Myocyte (in vitro differentiated cells): Measurements from ENCODE around the gene ANO6. TPM values are rescaled to one million over a fixed set of nuclear protein-coding genes. Genes with fewer than 3 reads are reported as not detected.
"Not testable (repeated sequence)": the region's sequence is repeated elsewhere in the genome, so short reads cannot be mapped to it uniquely, and the experiment has no call there.

Experiments used
- DNase-seq: peaks from one replicate; pipeline ENCODE4 v3.0.0-alpha.2; 2012; ENCODE audit warnings: low read depth
- polyA plus RNA-seq: library from polyadenylated mRNA; unstranded; fragments of >200 nt; gene quantifications from one replicate; pipeline ENCODE4 v1.2.1, GENCODE V29; 2012; ENCODE audit warnings: missing spikeins
- total RNA-seq: library from RNA; depleted of rRNA; stranded (reverse); fragments of >200 nt; gene quantifications from 2 replicates; pipeline ENCODE4 v1.2.3, GENCODE V29; 2014

The ANO6 gene, protein sequence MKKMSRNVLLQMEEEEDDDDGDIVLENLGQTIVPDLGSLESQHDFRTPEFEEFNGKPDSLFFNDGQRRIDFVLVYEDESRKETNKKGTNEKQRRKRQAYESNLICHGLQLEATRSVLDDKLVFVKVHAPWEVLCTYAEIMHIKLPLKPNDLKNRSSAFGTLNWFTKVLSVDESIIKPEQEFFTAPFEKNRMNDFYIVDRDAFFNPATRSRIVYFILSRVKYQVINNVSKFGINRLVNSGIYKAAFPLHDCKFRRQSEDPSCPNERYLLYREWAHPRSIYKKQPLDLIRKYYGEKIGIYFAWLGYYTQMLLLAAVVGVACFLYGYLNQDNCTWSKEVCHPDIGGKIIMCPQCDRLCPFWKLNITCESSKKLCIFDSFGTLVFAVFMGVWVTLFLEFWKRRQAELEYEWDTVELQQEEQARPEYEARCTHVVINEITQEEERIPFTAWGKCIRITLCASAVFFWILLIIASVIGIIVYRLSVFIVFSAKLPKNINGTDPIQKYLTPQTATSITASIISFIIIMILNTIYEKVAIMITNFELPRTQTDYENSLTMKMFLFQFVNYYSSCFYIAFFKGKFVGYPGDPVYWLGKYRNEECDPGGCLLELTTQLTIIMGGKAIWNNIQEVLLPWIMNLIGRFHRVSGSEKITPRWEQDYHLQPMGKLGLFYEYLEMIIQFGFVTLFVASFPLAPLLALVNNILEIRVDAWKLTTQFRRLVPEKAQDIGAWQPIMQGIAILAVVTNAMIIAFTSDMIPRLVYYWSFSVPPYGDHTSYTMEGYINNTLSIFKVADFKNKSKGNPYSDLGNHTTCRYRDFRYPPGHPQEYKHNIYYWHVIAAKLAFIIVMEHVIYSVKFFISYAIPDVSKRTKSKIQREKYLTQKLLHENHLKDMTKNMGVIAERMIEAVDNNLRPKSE
- total RNA-seq: 89.3 and 92.2 TPM in 2 replicates
- 25.1 TPM for polyA plus RNA-seq

DNA sequence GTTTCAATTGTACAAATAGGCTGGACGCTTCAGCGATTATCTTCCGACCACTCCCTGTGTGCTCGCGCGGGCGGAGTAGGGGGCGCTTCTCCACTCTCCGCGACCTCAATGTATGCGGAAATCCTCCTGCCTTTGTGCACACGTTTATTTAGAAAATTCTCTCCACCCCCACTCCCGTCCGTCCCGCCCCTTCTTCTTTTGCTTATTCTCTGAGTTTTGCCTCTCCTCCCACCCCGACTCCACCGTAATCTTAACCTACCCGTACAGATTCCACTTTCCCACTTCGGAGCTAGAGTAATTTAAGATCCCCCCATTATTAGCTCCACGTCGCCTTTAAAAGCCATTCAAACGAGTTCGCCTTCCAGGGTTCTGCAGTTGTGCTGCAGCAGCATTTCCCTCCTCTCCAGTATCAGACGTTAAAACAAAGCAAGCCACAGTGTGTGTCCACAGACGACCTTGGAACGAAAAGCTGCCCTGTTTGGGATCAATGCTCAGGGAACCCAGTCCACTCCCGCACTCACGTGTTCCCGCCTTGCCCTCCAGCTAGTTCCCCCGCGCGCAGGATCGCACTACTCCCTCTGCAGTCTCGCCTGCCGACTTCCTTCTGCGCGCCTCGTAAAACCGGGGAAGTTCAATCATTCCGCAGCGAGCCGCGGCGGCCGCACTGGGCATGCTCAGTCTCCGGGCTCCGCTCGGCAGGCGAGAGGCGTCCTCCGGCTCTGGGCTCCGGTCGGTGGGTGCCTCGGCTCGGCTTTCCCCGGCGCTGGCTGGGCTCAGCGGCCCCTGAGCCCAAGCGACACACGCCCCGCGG, at the start of gene ANO6:
Gene ANO6, plus strand, starts transcription at position 677 of the 811 bp plus-strand sequence. CDS start 227 bp downstream, outside the sequence.
- DNase-seq: peak; percentile 93

DNA sequence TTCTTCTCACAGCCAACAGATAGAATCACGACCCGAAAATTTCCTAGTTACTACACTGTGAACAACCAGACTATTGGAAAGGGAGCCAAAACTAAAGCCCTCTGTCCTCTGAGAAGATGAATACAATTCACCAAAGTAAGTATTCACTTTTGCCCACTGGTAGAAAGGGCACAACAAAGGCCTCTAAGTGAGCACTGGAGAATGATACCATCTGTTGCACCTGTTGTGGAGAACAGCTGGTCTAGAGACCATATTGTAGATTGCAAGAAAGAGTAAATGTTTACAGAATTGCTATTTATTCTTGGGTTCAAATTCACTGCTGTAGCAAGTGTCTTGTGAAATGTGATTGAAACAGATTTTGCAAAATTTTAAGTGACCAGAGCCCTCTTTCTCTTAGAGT, 46.9 kb upstream of the ANO6 start:
- peak; percentile 87 for DNase-seq

DNA sequence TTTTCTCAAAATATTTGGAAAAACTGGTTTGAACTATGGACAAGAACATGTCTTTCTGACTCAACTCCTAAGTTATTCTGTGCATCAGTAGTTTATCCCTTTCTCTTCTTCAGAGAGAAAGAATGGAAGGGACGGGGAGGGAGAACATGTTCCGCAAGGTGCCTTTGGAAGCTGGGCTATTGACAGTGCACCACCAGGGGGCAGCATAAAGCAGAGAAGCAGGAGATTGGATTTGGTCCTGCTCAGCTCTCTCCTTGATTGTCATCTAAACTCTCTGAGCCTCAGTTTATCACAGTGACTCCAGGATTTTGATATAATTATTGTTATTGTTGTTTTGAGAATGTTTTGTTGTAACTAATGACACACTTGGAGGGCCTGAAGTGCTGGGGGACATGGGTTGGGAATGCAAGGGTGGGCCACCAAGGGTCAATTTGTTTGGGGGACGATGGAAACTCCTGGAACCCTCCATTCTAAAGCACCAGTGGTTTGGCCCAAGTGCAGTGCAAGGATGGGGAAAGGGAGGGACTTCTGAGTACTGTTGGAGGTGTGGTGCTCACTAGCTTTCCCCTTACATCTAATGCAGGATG, 45.3 kb upstream of the ANO6 start:
- DNase-seq: peak; percentile 82

DNA sequence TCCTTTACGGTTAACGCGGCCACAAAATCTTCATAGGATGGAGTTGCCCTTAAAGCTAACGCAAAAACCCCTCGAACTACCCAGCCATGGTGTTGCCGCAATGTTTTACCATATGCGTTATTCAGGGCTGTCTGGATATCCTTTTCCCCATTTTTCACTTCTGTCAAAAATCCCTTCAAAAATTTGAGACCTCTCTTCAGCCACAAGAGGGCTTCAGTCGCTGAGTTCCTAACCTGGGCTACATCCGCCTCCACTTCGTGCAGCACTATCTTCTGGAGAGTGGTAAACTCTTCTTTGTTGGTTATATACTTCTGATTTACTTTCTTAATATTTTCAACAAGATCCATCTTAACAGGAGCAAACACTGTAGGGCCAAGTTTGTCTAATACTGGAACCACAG, 42.6 kb upstream of the ANO6 start:
- DNase-seq: not testable (repeated sequence)

DNA sequence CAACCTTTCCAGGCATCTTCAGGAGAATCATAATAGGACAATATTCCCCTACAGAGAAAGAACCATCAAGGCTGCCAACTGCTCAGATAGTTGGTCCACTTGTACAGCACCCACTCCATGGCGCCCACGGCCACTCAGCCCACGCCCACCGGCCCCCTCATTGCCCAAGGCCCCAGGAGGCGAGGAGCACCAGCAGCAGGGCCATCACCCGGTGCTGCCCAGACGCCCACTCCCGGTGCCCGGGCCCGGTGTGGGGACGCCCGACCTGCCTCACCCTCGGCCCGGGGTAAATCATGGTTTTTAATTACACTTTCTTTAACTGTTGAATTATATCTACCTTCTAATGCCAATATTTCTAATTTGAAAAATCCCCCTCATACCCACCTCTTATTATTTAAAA, 41.3 kb upstream of the ANO6 start:
- DNase-seq: no peak

DNA sequence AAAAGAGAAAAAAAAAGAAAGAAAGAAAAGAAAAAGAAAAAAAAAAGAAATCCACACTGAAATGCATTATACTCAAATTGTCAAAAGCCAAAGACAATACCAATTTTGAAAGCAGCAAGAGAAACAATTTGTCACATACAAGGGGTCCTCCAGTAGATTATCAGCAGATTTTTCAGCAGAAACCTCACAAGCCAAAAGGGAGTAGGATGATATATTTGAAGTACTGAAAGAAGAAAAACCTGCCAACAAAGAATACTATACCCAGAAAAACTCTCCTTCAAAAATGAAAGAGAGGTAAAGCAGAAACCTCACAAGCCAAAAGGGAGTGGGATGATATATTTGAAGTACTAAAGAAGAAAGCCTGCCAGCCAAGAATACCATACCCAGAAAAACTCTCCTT, 37.1 kb upstream of the ANO6 start:
- DNase-seq: no peak

DNA sequence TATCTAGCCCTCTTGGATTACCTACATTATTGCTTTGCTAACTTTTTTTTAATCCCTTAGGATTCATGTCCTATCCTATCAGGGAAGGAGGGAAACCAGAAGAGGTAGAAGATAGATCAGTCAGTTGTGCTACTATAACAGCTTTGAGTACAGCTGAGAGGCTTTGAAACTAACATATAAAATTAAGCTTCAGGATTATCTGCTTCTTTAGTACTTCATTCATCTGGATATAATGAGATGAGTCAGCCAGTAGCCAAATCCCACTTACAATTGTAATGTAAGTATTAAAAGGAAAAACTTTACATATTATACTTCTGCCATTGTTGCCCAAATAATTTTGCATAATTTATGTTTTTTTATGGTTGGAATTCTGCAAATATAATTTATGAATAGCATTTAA, 33.4 kb upstream of the ANO6 start:
- no peak for DNase-seq

DNA sequence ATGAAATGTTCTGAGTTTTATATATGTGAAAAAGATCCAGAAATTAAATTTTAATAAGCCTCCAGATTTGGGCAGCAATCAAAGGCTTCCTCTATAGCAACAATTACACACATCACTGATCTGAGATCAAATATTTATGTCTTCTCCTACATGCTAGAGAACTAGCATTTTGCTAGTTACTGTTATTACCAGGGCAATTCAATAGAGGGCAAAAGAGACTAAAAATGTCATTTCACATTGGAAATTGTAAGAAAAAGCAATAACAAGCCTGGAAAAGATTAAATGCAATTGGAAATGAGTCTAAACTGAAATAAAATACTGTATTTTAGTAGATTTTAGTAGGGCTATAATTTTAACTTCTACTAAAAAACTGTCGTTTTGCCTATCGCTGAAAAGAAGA, 32.6 kb upstream of the ANO6 start:
- DNase-seq: no peak

DNA sequence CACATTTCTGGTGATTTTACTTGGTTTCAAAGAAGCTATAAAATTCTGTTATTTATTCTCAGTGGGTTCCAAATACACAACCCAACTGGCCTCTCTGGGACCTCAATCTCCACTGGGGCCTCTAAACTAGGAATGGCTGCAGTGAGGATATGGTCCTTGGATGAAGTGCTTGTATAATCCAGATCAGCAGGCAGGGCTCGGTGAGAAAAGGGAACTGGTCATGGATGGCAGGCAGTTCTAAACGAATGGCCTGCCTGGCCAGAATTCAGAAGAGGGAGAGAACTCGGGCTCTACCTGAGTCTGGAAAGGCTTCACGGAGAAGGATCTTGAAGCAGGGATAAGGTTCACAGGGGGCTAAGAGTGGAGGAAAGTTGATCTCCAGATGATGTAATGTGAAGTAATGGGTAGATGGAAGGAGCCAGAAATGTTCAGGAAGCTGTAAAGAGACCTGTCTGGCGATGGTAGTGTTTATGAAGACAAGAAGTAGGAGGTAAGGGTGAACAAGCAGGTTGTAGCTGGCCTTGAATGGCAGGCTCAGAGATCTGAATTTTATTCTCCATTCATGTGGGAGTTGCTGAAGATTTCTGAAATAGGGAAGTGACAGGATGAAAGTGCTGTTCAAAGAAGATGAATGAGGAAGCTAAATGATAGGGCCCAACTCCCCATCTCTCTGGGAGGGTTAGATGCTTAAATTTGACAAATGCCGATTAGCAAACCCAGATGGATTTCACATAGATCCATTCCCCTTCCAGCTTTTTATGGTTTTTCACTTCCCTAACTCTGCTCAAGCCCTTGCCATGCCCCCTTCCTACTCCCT, 31.5 kb upstream of the ANO6 start:
- DNase-seq: no peak

DNA sequence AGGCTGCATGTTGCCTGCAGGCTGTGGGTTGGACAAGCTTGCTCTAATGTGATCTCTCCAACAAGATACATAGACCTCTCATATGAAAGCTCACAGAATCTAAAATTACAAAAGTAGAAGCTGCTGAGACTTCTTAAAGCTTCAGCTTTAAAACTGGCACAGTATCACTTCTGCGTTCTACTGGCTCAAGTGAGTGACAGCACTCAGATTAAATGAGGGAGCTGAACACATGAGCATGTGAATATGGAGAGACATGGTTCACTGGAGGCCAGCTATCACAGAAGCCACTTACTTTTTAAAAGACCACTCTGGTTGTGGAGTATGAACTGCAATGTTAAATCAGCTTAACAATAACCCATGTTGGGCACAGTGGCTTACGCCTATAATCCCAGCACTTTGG, 29.1 kb upstream of the ANO6 start:
- DNase-seq: no peak

DNA sequence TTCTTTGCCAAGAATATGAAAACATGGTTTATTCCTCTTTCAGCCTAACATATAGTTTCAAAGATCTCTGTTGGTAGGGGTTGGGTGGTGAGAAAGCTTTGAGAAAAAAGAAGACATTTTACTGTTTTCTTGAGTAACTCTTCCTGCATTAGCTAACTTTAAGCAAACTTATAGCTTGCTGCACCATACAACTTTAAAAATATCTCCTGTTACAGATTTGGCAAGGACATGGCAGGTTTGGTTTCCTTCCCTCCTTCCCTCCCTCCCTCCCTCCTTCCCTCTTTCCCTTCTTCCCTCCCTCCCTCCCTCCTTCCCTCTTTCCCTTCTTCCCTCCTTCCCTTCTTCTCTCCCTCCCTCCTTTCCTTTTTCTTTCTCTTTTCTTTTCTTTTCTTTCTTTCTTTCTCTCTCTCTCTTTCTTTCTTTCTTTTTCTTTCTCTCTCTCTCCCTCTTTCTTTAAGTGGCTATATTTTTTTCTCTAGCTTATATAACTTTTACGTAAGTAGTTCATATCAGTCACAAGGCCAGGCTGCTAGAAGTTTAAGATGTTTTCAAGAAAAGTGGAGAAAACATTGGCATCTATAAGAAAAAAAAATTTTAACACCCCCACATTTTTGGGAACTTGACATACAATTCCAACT, 26.0 kb upstream of the ANO6 start:
- DNase-seq: no peak

DNA sequence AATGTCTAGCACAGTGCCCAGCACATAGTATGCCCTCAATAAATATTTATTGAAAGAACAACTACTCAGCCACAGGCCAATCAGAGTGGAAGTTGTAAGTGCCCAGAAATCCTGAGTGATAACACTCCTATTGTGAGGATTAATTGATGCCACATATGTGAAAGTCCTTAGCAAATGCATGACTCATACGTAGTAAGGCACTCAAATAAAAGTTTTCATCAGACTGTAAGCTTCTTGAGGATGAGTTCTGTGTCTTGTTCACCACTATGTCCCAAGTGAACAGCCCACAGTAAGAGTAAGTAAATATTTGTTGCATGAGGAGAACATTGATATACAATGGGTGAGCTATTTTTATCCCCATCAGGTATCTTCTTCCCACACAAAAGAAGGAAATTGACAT, 24.7 kb upstream of the ANO6 start:
- peak; percentile 22 for DNase-seq

DNA sequence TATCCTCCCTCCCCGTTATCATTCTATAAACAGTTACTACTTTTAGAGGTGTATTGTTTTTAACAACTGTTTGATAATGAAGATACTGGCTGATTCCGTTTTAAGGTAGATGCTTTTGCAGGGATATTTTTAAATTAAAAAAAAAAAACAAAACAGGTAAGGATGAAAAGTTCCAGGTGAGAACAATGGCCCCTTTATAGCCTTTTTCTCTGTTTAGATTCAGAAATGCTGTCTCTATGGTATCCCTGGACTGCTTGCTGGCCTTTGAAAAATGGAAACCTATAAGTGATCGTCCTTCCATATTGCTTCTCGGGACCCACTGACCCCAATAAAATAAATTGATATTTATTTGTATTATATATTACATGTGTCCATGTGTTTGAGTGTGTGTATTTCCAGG, 23.2 kb upstream of the ANO6 start:
- DNase-seq: no peak

DNA sequence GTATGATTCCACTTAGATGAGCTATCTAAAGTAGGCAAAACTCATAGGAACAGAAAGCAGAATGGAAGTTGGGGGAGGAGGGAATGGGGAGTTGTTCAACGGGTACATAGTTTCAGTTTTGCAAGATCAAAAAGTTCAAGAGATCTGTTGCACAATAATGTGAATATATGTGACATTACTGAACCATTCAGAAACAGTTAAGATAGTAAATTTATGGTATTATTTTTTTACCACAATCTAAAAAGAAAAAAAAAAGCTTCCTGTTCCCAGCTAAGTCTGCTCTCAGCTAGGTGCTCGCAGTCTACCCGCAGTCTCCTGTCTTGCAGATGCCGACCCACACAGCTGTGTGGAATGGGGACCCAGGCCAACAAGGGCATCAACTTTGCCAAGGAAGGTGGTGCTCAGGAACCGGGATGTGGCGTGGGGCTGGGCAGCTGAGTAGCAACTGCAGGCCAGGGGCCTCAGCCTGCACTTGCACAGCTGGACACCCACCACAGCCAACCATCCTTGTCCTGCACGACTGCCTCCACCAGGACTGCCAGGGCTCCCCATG, 15.3 kb upstream of the ANO6 start:
- no peak for DNase-seq

DNA sequence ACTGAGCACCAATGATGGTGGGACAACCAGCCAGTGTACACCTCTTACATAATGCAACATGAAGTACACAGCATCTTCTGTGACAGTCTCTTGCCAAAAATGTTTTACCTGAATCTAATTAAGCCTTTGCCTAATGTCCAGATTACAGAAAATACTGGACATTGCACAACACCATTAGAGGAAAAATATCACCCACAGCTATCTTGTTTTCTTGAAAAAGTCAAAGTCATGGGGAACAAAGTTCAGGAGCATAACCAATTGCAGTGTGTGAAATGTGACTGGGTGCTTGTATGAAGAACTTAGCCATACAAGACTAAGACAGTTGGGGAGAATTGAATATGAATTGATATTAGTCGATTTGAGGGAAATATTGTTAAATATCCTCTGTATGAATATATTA, 12.1 kb upstream of the ANO6 start:
- no peak for DNase-seq

DNA sequence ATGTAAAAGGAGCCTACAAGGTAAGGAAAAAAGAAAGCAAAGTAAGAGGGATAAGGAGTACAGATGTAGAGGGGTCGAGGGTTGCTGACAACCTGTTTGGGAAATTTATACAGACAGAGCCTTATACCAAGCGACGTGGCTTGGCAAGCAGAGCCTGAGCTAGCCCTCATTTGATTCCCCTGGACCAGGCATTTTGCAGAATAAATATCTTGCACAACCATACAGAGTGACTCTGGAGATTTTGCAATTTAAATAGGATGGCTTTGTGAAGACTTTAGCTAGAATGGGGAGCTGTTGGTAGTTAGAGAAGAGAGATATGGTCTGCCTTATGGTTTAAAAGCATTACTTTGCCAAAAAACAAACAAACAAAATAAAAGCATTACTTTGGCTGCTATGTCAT, 11.1 kb upstream of the ANO6 start:
- DNase-seq: no peak

DNA sequence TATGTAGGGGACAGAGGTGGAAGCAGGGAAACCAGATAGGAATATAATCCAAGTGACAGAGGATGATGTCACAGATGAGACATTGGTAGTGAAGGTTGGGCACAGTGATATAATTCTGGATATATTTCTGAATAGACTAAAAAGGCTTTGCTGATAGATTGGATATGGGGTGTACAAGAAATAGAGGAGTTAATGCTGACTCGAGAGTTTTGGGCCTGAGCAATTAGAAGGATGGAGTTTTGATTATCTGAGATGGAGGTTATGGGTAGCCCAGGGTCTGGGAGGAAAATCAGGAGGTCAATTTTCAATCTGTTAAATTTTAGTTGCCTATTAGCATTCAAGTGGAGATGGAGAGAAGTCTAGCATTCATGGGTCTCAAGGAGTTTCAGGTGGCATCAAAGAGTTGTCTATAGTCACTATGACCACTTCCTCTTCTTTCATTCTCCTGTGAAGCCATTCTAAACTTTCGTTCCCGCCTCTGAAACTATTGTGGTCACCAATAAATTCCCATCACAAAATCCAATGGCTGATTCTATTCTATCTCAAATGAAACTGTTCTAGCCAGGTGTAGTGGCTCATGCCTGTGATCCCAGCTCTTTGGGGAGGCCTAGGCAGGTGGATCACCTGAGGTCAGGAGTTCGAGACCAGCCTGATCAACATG, 10.6 kb upstream of the ANO6 start:
- DNase-seq: no peak

DNA sequence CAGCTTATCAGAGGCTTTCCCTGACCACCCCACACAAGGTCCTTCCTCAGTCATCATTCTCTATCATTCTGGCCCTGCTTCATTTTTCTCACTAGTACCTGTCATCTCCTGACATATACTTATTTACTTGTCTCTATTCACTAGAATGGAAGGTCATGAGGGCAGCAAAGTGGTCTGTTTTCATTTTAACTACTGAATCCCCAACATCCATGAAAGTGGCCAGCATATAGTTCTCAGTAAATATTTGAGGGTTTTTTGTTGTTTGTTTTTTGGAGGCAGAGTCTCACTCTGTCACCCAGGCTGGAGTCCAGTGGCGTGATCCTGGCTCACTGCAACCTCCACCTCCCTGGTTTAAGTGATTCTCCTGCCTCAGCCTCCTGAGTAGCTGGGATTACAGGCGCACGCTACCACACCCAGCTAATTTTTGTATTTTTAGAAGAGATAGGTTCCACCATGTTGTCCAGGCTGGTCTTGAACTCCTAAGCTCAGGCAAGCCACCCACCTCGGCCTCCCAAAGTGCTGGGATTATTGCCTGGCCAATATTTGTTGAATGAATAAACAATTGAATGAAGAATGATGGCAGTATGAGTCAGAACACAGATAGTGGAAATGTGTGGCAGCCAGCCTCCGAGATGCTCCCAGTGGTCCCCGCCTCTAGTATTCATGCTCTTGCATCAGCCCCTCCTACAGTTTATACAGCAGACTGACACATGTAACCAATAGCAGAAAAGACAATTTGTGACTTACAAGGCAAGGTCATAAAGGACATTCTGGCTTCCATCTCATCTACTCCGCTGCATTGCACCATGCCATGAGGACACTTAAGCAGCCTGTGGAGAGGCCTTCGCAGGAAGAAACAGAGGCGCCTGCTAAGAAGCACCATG, 7.0 kb upstream of the ANO6 start:
- DNase-seq: no peak
